SU-DHL-6 (cell line): ENCODE results near the gene TTC16.
A peak's percentile ranks its signal among the peaks of the same experiment; 100 is the strongest.

Source experiments
- H2AFZ ChIP-seq: fragments of 200-600 bp; sonication (generic); 2 replicates; pipeline ENCODE4 v1.6.1; 2014; ENCODE audit warnings: low read depth, mild to moderate bottlenecking, moderate library complexity, mixed read lengths, antibody characterized with exemption, low read length; ENCODE audit not compliant: severe bottlenecking
- H3F3A ChIP-seq: fragments of 200-600 bp; shearing (Covaris generic); 2 replicates; pipeline ENCODE4 v1.6.0; 2016; ENCODE audit warnings: antibody characterized with exemption, mild to moderate bottlenecking; ENCODE audit not compliant: insufficient read depth
- H3K27ac ChIP-seq: fragments of 200-600 bp; sonication (generic); 2 replicates; pipeline ENCODE4 v1.5.1; 2016; ENCODE audit warnings: low read depth, mild to moderate bottlenecking, low read length, moderate library complexity, mixed read lengths
- H3K27me3 ChIP-seq: fragments of 200-600 bp; sonication (generic), shearing (Covaris generic); 2 replicates; pipeline ENCODE4 v1.6.0; 2014; ENCODE audit warnings: mild to moderate bottlenecking, low read length
- H3K36me3 ChIP-seq: fragments of 200-600 bp; sonication (generic); 2 replicates; pipeline ENCODE4 v1.6.1; 2014; ENCODE audit warnings: mild to moderate bottlenecking, low read length, mixed read lengths
- H3K4me2 ChIP-seq: fragments of 300-600, 200-600 bp; shearing (Covaris generic), sonication (generic); 2 replicates; pipeline ENCODE4 v1.6.0; 2014; ENCODE audit warnings: low read length, low read depth, mild to moderate bottlenecking; ENCODE audit not compliant: poor library complexity, severe bottlenecking
- H3K4me3 ChIP-seq: fragments of 200-600 bp; sonication (generic); 2 replicates; pipeline ENCODE4 v1.5.1; 2014; ENCODE audit warnings: antibody characterized with exemption, low read length, mild to moderate bottlenecking, mixed read lengths; ENCODE audit not compliant: insufficient read depth, poor library complexity, severe bottlenecking
- H3K79me2 ChIP-seq: fragments of 200-600 bp; sonication (generic); 2 replicates; pipeline ENCODE4 v1.6.1; 2014; ENCODE audit warnings: mild to moderate bottlenecking, low read length, moderate library complexity; ENCODE audit not compliant: insufficient read depth
- H3K9ac ChIP-seq: fragments of 200-600 bp; sonication (generic); 2 replicates; pipeline ENCODE4 v1.7.0; 2014; ENCODE audit warnings: mild to moderate bottlenecking, low read length
- H3K9me2 ChIP-seq: fragments of 200-600 bp; sonication (generic); replicated peaks from 2 replicates; pipeline ENCODE4 v1.6.1; 2014; ENCODE audit warnings: low read length; ENCODE audit not compliant: insufficient read depth
- H3K9me3 ChIP-seq: fragments of 200-600 bp; sonication (generic); 2 replicates; pipeline ENCODE4 v1.6.1; 2014; ENCODE audit warnings: low read length, mixed read lengths; ENCODE audit not compliant: insufficient read depth
- H4K20me1 ChIP-seq: fragments of 200-600 bp; sonication (generic); 2 replicates; pipeline ENCODE4 v1.6.1; 2014; ENCODE audit warnings: low read depth, mild to moderate bottlenecking, antibody characterized with exemption, low read length, moderate library complexity, mixed read lengths
- CTCF ChIP-seq: fragments of 200-600 bp; sonication (generic); IDR thresholded peaks from one replicate; pipeline ENCODE4 v1.5.1; 2017; ENCODE audit warnings: antibody characterized with exemption, mild to moderate bottlenecking, low read length, moderate library complexity; ENCODE audit not compliant: insufficient read depth, poor library complexity, severe bottlenecking
- EZH2phosphoT487 ChIP-seq: fragments of 200-600 bp; sonication (generic), shearing (Covaris generic); conservative IDR thresholded peaks from 2 replicates; pipeline ENCODE4 v1.6.1; 2018; ENCODE audit warnings: mild to moderate bottlenecking, antibody characterized with exemption, low read length, moderate library complexity, mixed read lengths

The TTC16 gene

DNA sequence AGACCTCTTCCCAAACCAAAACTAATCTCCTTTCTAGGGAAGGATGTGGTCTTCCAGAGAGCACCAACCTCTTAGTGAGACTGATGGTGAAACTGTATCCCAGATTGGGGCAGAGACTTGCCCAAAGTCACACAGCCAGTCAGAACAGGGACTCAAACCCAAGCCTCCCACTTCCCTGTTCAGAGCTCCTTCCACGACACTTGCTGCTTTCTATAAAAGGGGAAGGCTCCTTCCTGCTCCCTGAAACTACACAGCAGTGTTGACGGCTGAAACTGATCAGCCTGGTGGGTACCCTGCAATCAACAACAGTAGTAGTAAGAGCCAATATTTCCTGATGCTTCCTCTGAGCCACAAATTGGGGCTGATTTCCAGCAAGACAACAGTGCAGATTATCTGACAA is 17.7 kb downstream of the TTC16 start:
- no peak overlapping the region for H3K4me2 ChIP-seq
- H3K9ac ChIP-seq, result no peak overlapping the region
- H3F3A ChIP-seq, result peaks cover 3% of the 10 kb centered on the region; the same call in 1 of the 2 replicates
- H3K9me2 ChIP-seq, result no peaks in the 10 kb centered on the region
- no peaks in the 10 kb centered on the region for H4K20me1 ChIP-seq
- H3K4me3 ChIP-seq, result no peak overlapping the region
- no peaks in the 10 kb centered on the region for H3K36me3 ChIP-seq
- no peaks in the 10 kb centered on the region for H3K27me3 ChIP-seq
- no peaks in the 10 kb centered on the region for H3K9me3 ChIP-seq
- no peak overlapping the region for H3K27ac ChIP-seq
- H3K79me2 ChIP-seq, result no peaks in the 10 kb centered on the region
- no peak overlapping the region for H2AFZ ChIP-seq
- TF ChIP-seq CTCF (no peak), EZH2phosphoT487 (no peak)

DNA sequence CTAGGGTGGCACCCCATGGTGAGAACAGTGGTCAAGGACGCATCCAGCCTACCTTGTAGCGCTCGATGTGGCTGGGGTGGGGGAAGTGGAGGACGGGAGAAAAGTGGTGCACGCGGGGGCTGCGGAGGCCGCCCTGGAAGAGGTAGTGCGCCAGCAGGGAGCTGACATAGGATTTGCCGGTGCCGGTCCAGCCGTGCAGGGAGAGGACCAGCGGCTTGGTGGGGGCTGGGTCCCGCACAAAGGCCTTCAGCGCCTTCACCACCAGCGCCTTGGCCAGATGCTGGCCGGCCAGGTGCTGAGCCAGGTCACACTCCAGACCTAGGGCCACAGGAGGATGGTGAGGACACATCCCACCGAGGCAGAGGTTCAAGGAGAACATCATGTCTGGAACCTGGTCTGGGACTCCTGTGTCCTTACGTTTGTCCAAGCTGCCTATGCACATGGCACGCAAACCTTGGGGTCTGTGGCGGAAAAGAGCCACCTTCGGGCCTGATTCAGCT is 18.4 kb downstream of the TTC16 start:
- Histone ChIP-seq H3K9ac (peak overlapping the region; percentile 78), H3K27me3 (no peaks in the 10 kb centered on the region), H3K36me3 (no peaks in the 10 kb centered on the region), H3K4me2 (peak overlapping the region; percentile 65), H3K9me2 (no peaks in the 10 kb centered on the region), H3K9me3 (no peaks in the 10 kb centered on the region), H3K27ac (no peak overlapping the region; the same call in 1 of the 2 replicates), H3F3A (peaks cover 3% of the 10 kb centered on the region; the same call in 1 of the 2 replicates), H3K79me2 (no peaks in the 10 kb centered on the region), H2AFZ (no peak overlapping the region), H3K4me3 (peak overlapping the region; percentile 80), H4K20me1 (no peaks in the 10 kb centered on the region)
- TF ChIP-seq CTCF (no peak), EZH2phosphoT487 (no peak)

- H4K20me1 ChIP-seq, result no peaks in the 10 kb centered on the region
- H3K4me3 ChIP-seq, result peak within 1 kb of the TSS; percentile 80
- peaks cover 3% of the 10 kb centered on the region; the same call in 1 of the 2 replicates for H3F3A ChIP-seq
- no peaks in the 10 kb centered on the region for H3K9me2 ChIP-seq
- TF ChIP-seq EZH2phosphoT487, result no peak
- peak; percentile 92 for TF ChIP-seq CTCF
- H3K79me2 ChIP-seq, result no peaks in the 10 kb centered on the region
- peak within 1 kb of the TSS; percentile 78 for H3K9ac ChIP-seq
- peak within 1 kb of the TSS; percentile 73 for H3K27ac ChIP-seq
- H3K36me3 ChIP-seq, result no peaks in the 10 kb centered on the region
- peak within 1 kb of the TSS; percentile 85 for H2AFZ ChIP-seq
- peak within 1 kb of the TSS; percentile 65 for H3K4me2 ChIP-seq
- H3K27me3 ChIP-seq, result no peaks in the 10 kb centered on the region
- H3K9me3 ChIP-seq, result no peaks in the 10 kb centered on the region
These were observed 19.1 kb downstream of the TTC16 start, which contains the start of gene TOR2A for GRCh38 chr9:127734747-127735529. TSS of gene TOR2A (minus strand) at chr9:127735294. CDS start at chr9:127735270, 24 bp downstream.
